ENCODE results near the gene AP4E1.
"Not testable (repeated sequence)": the region's sequence is repeated elsewhere in the genome, so short reads cannot be mapped to it uniquely, and the experiment has no call there.

GRCh38 chr15:50875238-50875637 is 33.2 kb upstream of the AP4E1 start:
- TF ChIP-seq CTCF (tag by site-specific recombination; IDR thresholded peaks at IDR 0.05); ZNF837 (tag by site-specific recombination; IDR thresholded peaks at IDR 0.05); BCL11A (tag by site-specific recombination; IDR thresholded peaks at IDR 0.05; ENCODE audit: low read depth); HOXC10 (CRISPR knock-in tag; IDR thresholded peaks at IDR 0.05): not testable (repeated sequence)
